ENCODE data around the gene NTN3.

DNA sequence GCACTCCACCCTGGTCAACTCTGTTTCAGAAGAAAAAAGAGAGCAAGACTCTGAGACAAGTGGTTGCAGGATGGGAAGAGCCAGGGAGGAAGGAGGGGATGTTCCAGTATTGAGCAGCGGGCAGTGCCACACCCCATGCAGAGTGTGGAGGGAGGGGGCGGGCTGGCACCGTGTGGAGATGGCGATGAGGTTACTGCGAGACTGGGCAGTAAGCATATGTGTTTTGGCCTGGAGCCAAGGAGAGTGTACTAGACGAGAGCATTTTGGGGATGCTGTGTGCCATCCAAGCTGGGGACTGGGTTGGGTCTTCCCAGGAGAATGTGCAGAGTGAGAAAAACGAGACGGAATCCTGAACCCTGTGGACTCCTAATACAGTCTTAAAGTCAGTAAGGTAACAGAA lies 7.2 kb downstream of the NTN3 start:
- TF ChIP-seq EZH2 (IDR thresholded peaks at IDR 0.05; ENCODE audit: borderline replicate concordance, low read length), result no peak
- TF ChIP-seq, protein P1, sequence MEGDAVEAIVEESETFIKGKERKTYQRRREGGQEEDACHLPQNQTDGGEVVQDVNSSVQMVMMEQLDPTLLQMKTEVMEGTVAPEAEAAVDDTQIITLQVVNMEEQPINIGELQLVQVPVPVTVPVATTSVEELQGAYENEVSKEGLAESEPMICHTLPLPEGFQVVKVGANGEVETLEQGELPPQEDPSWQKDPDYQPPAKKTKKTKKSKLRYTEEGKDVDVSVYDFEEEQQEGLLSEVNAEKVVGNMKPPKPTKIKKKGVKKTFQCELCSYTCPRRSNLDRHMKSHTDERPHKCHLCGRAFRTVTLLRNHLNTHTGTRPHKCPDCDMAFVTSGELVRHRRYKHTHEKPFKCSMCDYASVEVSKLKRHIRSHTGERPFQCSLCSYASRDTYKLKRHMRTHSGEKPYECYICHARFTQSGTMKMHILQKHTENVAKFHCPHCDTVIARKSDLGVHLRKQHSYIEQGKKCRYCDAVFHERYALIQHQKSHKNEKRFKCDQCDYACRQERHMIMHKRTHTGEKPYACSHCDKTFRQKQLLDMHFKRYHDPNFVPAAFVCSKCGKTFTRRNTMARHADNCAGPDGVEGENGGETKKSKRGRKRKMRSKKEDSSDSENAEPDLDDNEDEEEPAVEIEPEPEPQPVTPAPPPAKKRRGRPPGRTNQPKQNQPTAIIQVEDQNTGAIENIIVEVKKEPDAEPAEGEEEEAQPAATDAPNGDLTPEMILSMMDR (IDR thresholded peaks at IDR 0.05; ENCODE audit: low read length), result no peak

All from OCI-LY1 (cell line).